Embryonic facial prominence (tissue), 1 donor: ENCODE data around the gene DRD1.

ENCODE experiments used
- DNase-seq: peaks from one replicate; pipeline ENCODE4 v3.0.0-alpha.2; 2016; ENCODE audit errors: extremely low spot score

The DRD1 gene

DNA sequence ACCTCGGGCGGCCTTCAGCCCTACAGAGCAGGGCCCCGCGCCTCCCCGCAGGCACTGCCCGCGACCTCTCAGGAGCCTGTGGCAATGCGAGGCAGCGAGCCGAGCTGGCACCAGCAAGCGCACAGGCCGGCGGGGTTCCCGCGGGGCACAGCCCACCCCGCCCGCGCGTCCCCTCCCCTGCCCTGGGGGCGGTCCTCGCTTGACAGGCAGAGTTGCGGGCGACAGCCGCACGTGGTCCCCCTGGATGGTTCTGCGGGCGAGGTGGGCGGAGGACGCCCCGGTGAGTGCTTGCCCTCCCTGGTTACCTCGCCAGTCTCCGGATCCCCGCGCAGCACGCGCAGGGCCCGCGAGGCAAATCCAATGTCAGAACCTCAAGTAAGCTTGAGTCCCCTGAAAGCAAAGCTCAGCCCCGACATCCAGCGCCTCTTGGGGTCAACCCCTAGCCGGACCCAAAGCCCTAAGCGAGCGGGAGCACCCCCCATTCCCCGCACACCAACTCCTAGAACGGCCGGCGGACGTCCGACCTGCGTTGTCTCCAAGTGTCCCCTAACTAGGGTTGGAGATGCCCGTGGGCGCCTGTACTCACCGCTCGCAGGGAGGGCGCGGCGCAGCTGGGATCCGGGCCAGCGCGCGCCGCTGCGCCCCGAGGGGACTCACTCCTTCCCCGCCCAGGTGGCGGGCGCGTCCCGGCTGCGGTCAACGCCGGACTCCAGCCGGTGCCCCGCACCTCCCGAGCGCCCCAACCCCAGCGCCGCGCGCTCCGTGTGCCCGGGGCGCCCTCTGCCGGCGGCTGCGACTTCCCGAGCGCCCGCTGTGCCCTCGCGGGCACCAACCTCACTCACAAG is at the start of gene DRD1:
Gene DRD1, minus strand, starts transcription at position 123 of the 845 bp plus-strand sequence. CDS start 1,083 bp downstream, outside the sequence.
- no peak for DNase-seq

DNA sequence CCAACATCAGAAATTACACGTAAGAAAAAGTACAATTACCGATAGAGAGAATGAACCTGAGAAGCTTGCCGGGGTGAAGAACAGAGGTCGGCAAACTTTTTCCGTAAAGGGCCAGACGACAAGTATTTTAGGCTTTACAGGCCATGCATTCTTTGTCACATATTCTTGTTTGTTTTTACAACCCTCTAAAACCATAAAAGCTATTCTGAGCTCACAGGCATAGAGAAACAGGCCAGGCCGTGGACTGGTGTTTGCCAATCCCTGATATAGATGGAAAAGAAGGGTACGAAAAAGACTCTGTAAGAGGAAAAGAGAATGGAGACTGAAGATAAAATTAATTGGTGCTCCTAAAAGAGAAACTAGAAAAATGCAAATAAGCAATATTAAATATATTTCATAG is 49.7 kb upstream of the DRD1 start:
- DNase-seq, result no peak

DNA sequence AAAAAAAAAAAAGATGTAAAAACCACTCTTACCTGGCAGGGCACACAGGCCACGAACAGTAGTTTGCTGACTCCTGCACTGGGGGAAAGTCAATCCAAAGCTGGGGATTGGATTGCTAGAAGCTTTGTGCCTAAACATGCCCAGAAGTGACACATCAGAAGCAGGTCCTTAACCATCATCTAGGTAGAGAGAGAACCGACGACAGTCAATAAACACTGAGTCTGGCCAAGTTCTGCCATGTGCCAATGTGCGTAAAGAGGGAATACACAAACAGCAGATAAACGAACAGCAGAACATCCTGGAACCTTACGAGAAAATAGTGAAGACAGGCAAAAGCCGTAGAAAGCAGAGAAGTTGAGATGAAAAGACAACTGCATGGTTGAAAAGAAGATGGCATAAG is 49.3 kb upstream of the DRD1 start:
- DNase-seq, result no peak

DNA sequence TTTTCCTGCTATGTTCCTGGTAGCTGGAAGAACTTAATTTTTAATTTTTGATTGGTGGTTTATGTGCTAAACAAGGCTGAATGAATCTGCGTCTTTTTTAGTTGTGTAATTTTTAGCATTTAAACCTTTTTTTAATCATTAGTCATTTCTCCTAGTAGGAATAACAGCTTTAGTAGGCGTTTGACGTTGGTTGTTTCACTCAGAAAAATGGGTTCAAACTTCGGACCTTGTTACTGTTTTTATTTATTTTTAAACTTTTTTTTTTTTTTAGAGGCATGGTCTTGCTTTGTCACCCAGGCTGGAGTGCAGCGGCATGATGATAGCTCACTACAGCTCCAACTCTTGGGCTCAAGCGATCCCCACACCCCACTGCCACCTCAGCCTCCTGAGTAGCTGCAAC is 47.2 kb upstream of the DRD1 start:
- no peak for DNase-seq

DNA sequence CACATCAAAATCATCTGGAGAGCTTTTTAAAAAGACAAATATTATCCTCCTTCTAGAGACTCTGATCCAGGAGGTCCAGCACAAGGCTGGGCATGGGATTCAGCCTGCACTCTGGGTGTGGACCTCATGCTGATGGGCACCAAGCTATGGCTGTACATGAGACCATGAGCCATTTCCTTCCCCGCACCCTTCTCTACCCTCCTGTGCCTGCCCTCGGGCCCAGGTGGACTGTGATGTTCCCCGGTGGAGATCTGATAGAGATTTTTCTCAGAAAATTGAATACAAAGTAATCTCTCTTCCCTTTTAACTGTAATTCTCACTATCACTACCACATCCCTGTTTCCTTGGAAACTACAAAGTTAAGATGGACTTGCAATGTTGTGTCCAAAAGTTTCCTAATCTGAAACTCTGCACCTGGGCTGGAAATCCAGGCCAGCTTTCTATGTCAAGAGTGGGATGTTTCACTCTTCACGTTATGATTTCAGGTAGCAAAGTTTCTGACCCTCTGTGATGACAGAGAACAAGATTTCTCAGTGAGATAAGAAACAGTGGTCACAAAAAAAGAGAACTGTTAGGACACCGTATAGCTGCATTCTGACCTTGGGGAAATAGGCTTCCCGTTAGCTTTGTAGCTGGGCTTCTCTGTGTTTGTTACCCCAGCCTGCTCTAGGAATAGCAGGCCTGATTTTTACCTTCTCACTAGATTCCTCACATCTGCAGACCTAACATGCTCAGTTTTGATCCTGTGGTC is 45.9 kb upstream of the DRD1 start:
- DNase-seq, result no peak

DNA sequence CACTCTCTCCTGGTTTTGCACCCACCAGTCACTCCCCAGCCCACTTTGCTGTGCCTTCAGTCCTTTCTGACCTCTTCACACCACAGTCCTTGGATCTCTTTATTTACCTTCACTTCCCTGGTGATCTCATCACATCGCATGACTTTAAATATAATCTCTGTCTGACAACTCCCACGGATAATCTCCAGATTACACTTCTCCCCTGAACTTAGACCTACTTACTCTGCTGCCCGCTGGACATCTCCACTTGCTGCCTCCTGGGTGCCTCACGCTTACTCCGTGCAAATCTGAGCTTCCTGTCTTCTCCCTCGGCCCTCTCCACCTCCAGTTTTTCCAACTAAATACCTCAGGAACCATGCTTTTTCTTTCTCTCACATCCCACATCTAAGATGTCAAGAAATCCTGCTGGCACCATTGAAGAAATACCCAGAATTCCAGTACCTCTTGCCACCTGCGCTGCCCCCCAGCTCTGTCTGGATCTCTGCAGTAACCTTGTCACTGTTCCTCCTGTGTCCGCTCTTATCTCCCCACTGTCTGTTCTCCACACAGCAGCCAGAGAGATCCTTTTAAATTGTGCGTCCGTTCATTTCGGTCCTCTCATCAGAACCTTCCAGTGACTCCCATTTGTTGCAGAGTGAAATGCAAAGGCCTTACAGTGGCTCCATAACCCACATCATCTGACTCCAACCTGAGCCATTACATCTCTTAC is 43.7 kb upstream of the DRD1 start:
- DNase-seq, result no peak

DNA sequence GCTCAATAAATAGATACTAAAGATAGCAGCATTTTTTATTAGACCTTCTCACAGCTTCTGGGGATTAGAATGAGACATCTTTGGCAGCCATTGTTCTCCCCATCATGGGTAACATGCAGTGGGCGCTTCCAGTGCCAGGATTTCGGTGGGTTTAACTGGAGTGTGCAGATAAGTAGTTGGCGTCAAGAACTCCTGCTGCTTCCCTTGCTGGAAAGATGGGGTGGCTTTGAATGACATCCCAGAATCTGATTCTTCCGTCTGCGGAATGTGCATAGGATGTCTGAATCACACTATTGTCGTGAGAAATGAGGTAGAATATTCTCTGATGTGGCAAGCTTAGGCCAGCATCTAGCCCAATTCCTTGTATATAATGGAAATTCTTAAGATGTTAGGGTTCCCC is 41.6 kb upstream of the DRD1 start:
- DNase-seq, result no peak

DNA sequence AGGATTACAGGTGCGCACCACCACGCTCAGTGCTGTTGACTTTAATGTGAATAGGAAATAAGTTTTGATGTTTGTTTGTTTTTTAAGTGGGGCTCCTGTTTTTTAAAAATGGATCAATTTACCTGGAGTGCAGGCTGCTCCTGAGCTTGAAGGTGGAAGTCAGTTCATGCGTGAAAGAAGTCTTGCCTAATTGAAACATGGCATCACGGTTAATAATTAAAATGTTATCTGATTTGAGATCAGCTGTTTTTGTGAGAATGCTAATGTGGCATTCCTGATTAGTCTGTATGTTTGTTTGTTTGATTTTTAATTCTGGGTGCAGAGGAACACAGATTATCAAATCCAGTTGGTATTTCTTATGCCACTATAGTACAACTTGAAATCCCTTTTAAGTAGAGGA is 40.8 kb upstream of the DRD1 start:
- DNase-seq, result no peak

DNA sequence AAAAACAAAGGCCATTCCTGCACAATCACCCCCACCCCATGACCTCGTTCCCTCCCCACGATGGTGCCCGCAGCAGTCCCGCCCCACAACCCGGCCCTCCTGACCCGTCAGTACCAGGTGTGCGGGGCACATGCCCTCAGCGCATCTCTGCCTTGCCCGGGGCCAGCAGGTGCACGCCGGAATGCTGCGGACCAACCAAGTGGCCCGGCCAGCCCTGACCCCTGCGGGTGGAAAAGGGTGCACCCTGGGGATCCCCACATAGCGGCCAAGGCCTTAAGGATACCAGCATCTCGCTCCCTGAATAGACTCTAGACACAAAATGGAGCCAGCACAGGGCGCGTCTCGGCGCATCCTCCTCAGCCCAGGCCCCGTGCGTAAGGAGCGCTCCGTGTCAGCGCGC is 40.3 kb upstream of the DRD1 start:
- DNase-seq, result no peak

DNA sequence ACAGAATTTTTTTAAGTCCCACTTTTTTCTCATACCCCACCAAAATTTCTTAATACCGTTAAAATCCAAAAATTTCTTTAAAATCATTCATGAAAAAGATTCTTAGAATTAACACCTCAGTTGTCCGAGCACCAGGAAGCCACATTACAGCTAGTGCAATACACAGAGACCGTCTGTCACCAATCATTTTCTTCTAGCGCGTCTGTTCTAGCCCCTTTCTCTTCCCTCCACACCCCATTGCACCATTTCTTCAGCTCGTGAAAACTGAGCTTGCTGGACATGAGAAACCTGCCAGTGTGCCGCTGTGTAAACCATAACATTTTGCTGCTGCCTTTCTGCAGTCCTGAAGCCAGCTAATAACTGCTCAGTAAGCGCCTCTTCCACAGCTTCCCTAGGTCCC is 39.4 kb upstream of the DRD1 start:
- DNase-seq, result no peak

DNA sequence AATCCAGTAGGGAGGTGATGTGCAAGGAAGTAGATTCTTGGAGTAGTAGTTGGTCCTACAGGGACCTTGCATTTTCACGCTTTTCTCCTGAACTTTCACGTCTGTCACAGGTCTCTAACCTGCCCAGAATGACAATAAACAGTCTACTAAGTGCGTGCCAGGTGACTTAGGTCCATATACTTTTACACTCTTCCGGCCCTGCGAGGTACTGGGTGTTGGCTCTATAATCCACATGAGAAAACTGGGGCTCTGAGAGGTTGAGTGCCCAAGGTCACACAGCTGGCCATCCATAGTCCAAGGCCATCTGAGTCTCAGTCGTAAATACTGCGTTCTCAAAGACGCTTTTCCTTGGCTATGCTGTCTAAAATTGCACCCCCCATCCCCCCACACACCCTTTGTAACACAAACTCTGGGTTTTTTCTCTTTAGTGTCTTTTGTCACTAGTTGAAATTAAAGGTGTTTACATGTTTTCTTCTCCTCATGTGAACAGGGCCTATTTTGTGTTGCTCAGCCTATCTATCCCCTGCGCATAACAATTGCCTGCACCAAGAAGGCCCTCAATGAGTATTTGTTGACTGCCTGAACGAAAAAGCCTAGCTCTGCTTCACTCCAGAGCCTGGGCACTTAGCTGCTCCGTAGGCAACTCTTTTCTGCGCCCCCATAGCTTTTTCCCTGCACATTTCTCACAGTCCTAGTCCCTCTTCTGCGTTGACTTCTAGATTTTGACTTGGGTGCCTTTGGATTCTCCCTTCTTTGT is 35.3 kb upstream of the DRD1 start:
- DNase-seq, result no peak

DNA sequence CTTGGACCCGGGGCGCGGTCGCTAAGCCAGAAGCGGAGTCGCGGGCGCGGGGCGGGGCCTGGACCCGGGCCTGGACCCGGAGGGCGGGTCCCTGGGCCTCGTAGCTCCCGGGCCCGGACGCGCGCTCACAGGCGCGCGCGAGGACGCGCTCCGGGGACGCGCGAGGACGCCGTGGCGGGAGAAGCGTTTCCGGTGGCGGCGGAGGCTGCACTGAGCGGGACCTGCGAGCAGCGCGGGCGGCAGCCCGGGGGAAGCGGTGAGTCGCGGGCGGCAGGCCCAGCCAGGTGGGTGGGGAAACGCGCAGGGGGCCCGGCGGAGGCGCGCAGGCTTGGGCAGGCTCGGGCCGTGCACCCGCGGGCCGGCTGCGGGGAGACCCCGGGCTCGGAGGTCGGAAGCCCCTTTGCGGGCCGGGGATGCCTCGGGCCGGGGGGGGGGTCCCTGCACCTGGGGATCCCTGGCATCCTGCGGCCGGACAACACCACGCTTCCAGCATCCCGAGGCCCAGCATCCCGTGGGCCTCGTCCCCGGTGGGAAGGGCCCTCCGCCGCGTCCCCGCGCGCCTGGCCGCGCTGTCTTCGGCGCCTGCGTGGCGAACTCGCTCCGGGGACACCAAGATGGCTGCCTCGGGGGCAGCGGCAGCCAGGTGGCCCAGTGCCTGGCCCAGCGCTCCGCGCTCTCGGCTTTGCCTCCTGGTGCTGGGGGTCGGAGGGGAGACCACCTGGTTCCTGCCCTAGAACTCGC is 34.6 kb upstream of the DRD1 start, which contains the start of gene SFXN1:
Gene SFXN1, plus strand, starts transcription at position 177 of the 741 bp plus-strand sequence. CDS start 13,544 bp downstream, outside the sequence.
- no peak for DNase-seq

DNA sequence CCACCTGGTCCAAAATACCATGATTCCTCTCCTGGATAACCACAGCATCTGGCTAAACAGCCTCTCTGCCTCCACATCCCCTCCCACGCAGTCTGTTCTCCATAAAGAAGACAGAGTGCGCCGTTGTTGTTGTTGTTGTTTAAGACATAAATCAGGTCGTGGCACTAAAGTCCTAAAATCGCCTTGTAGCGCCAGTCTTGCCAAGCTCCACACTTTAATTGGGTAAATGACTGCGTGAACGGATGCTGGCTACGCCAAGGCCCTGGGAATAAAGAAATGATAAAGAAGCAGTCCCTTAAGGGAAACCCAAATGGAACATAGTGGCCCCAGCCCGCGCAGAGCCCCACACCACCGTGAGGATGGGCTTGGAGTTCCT is 34.0 kb upstream of the DRD1 start:
- DNase-seq, result no peak

DNA sequence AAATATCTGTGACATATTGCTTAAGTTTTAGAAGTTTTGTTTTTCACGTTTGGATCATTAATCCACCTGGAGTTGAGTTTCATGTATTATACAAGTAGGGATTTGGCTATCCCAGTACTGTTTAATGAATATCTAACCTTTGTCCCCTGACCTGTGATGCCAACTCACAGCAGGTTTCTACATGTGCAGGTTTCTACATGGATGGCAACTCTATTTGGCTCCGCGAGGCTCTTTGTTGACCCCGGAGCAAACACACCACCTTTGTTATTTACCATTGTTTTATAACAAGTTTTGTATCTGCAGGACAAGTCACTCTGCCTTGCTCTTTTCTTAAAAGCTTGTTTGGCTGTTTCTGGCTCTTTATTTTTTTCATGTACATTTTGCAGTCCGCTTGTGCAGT is 33.5 kb upstream of the DRD1 start:
- DNase-seq, result no peak

DNA sequence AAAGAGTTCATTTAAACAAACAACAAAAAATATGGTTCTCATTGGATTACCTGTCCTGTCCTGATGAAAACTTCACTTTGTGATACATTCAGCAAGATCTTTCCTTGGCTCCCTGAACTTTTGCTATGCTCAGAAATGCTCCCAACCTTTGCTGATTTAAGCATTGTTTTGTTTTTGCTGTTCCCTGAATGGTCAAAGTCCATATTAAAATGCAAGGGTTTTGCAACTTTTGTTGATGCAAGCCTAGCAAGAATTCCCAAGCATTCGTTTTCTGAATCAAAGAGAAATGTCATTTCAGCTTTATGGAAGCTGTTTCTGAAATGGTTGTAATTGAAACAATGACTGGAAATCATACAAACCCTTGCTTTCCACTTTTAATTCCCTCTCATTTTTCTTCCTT is 31.3 kb upstream of the DRD1 start:
- DNase-seq, result no peak

DNA sequence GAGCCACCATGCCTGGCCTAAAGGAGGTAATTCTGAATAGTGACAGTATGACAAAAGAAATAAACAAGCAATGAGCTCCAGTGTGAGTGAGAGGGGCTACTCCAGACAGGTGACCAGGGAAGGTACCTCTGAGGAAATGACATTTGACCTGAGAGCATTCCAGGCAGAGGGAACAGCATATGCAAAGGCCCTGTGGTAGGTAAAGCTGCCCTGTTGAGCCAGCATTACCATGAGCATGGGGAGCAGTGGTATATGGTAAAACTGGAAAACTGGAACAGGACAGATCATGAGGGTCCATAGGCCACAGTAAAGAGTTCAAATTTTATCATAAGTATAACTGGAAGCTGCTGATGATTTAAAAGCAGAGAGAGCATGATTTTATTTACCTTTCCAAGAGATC is 28.4 kb upstream of the DRD1 start:
- DNase-seq, result no peak

DNA sequence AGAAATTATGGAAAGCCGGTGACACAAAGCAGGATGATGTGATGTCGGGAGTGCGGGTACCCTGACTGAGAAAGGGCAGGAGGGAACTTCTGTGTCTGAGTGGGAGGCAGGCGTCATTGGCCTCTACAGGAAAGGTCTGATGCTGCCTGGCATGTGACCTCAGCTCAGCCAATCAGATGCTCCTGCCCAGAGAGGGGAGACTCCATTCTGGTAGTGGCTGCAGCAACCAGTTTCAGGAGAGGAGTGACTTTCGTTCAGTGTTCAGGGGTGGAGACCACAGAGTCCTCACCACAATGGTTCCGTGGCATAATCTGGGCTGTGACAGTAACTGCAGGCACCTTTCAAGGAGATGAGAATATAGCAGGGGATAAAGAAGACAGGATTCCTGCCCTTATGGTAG is 27.6 kb upstream of the DRD1 start:
- no peak for DNase-seq

DNA sequence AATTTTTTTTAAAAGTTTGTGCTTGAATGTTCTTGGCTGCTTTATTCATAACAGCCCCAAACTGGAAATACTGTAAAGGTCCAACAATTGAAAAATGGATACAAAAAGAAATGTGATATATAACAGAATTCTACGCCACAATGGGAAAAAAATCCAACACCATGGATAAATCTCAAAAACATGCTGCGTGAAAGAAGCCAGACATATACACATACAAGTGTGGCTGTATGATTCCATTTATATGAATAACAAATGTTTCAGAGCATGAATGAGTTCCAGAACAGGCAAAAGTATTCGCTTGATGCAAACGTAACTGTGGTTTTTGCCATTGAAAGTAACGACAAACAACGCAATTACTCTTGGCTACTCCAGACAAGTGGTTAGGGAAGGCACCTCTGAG is 27.2 kb upstream of the DRD1 start:
- peak; percentile 56 for DNase-seq

DNA sequence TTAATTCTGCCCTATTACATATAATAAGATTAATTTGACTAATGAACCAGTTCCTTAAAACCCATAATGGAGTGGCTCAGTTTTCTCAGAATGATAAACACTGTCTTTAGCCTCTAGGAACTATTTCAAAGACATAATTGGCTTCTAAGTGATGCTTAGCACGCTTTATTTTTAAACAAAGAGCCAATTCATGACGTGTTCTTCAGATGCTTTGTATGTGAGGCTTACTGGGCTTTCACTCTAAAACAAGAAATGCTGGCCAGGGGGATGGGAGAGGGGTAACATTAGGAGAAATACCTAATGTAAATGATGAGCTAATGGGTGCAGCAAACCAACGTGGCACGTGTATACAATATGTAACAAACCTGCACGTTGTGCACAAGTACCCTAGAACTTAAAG is 26.8 kb upstream of the DRD1 start:
- DNase-seq, result peak; percentile 42

DNA sequence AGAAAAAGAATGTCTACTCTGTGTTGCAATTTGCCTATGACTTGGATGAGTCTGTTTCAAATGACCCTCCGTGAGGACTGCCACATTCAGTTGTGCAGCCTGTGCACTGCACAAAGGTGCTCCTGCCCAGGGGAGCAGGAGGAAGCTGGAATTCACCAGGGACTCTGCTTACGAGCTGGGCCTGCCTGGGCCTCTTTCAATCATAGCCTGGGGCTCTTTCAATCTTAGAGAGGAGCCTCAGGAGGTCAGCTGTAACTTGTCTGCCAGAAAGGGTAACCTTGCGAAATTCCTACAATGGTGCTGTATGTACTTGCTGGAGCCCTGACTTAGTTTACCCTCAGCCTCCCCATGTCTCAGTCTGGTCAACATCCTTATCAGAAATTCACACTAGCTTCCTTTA is 25.9 kb upstream of the DRD1 start:
- no peak for DNase-seq

DNA sequence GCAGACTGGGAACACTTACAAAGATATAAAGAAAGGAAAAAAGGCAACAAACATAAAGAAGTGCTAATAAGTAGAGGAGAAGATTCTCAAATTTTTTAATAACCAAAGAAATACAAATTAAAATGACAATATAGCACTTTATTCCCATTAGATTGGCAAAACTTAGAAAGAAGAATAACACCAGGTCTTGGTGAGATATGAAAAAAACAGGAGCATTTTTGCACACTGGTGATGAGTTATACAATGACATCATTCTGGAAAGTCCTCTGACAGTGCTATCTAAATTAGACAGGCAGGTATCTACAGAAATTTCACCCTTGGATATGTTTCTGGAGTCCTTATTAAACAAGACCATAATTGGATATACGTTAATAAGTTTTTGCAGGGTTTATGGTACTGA is 24.9 kb upstream of the DRD1 start:
- DNase-seq, result no peak
